ENCODE data around the gene ACSL4.
A peak's percentile ranks its signal among the peaks of the same experiment; 100 is the strongest.
"Not testable (repeated sequence)": the region's sequence is repeated elsewhere in the genome, so short reads cannot be mapped to it uniquely, and the experiment has no call there.

Gene ACSL4

DNA sequence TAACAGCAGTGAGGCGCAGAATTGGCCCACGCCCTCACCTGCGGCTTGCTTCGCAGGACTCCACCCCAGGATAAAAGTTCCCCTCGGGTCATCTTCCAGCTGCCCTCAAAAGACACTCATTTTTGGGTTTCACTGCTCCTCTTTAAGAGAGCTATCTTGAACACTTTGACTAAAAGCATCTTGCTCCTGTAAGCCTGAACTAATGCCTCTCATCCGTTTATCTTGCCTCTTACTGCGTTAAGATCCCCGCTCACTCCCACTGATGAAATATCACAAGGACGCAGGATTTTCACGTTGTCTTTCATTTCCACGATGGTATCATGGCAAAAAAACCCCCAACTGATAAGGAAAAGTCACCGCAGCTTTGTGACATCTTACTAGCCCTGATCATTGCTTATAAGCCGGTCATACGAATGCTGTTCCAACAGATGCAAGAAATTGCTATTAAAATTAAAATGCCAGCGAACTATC, 591 bp upstream of the ACSL4 start:
- no peak for DNase-seq
- H3K27ac ChIP-seq (ENCODE audit: insufficient read depth, low read length, poor library complexity, severe bottlenecking) = peak overlapping the region; percentile 53
- no peaks in the 10 kb centered on the region for H3K4me1 ChIP-seq (ENCODE audit: control insufficient read depth, insufficient read depth, low read length, poor library complexity, severe bottlenecking)
- no peaks in the 10 kb centered on the region for H3K36me3 ChIP-seq (ENCODE audit: control insufficient read depth, insufficient read depth, low read length)
- peak overlapping the region; percentile 62 for H3K4me3 ChIP-seq (ENCODE audit: insufficient read depth, low read depth, low read length, poor library complexity, severe bottlenecking)
- no peaks in the 10 kb centered on the region for H3K27me3 ChIP-seq (replicated peaks; ENCODE audit: control insufficient read depth, insufficient read depth, low read length, poor library complexity, severe bottlenecking)
- H3K9me3 ChIP-seq (ENCODE audit: control insufficient read depth, low read length) = no peaks in the 10 kb centered on the region

DNA sequence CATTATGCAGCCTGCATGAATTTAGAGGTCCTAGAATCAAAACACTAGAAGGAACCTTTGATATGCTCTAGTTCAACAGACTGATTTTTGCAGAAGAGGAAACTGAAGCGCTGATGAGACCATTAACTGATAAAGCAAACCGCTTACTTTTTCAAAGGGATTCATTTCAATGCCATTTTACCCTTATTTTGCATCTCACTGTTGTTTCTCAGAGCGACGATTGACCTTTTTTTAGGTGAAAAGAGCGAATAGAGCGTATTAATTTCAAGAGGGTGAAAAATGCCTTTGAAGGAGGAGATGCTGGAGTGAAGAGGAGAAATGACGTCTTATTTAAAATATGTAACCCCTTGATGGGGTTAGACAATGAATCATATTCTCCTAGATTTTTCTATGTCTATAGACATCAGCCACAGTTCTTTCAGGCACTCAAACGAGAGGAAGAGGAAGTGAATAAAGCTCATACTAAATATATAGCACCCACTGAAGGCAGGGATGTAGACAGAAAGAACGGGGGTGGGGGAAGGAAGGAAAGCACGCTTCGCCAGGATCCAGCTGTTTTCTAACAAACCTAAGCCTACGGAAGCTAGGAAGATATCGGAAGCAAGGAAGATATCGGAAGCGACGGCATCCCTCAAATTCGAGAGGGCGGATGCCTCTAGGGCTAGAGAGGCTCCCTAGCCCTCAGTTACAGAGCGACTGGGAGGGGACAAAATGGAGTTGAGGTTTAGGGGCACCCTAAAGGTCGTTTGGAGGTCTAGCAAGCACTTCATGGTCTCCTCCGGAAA, 848 bp downstream of the ACSL4 start:
- Histone ChIP-seq H3K27me3 (replicated peaks; ENCODE audit: control insufficient read depth, insufficient read depth, low read length, poor library complexity, severe bottlenecking) (no peaks in the 10 kb centered on the region), H3K9me3 (ENCODE audit: control insufficient read depth, low read length) (no peaks in the 10 kb centered on the region), H3K4me3 (ENCODE audit: insufficient read depth, low read depth, low read length, poor library complexity, severe bottlenecking) (peak overlapping the region; percentile 61), H3K4me1 (ENCODE audit: control insufficient read depth, insufficient read depth, low read length, poor library complexity, severe bottlenecking) (no peaks in the 10 kb centered on the region), H3K27ac (ENCODE audit: insufficient read depth, low read length, poor library complexity, severe bottlenecking) (peak overlapping the region; percentile 66), H3K36me3 (ENCODE audit: control insufficient read depth, insufficient read depth, low read length) (no peaks in the 10 kb centered on the region)
- DNase-seq = peak in 1 of 3 donors; percentile 5

DNA sequence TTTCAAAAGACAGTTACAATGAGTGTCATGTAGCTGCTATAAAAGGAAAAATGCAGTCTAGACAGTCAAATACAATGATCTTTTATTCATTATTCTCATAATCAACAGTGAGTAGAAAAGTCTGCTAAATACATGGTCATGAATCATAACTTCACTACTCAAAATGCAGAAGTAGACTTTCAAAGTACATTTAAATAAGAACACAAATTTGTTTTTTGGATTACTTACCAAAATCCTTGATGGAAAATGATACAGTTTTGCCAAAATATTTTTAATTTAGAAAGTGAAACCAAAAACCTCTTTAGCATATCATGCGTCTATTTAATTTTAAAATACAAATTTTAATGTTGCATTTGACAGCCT, 4.9 kb downstream of the ACSL4 start:
- H3K27ac ChIP-seq (ENCODE audit: insufficient read depth, low read length, poor library complexity, severe bottlenecking) = no peak overlapping the region
- DNase-seq = no peak
- H3K4me1 ChIP-seq (ENCODE audit: control insufficient read depth, insufficient read depth, low read length, poor library complexity, severe bottlenecking) = no peaks in the 10 kb centered on the region
- no peaks in the 10 kb centered on the region for H3K9me3 ChIP-seq (ENCODE audit: control insufficient read depth, low read length)
- H3K27me3 ChIP-seq (replicated peaks; ENCODE audit: control insufficient read depth, insufficient read depth, low read length, poor library complexity, severe bottlenecking) = no peaks in the 10 kb centered on the region
- no peak overlapping the region for H3K4me3 ChIP-seq (ENCODE audit: insufficient read depth, low read depth, low read length, poor library complexity, severe bottlenecking)
- H3K36me3 ChIP-seq (ENCODE audit: control insufficient read depth, insufficient read depth, low read length) = no peaks in the 10 kb centered on the region

GRCh38 chrX:109724971-109725370, 8.1 kb downstream of the ACSL4 start:
- not testable (repeated sequence) for H3K4me1 ChIP-seq (ENCODE audit: control insufficient read depth, insufficient read depth, low read length, poor library complexity, severe bottlenecking); H3K36me3 ChIP-seq (ENCODE audit: control insufficient read depth, insufficient read depth, low read length); H3K9me3 ChIP-seq (ENCODE audit: control insufficient read depth, low read length); H3K27ac ChIP-seq (ENCODE audit: insufficient read depth, low read length, poor library complexity, severe bottlenecking); H3K4me3 ChIP-seq (ENCODE audit: insufficient read depth, low read depth, low read length, poor library complexity, severe bottlenecking); H3K27me3 ChIP-seq (replicated peaks; ENCODE audit: control insufficient read depth, insufficient read depth, low read length, poor library complexity, severe bottlenecking); DNase-seq

DNA sequence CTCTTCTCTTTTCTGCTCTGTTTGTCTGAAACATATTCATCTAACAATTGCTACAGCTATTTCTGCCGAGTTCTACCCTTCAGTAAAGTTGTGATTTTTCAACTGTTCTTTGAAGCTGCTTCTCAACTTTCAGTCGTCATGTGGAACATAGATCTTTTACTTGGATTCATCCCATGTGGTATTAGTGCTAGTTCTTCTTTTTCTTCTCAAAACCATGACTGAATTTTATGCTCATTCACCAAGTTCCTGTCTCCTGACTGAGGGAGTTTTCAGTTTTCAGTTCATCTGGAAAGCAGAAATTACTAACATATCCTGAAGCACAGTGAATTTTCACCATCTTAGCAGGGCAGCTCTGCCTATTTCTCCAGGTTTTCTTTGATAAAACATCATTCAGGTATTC, 12.1 kb downstream of the ACSL4 start:
- no peaks in the 10 kb centered on the region for H3K4me1 ChIP-seq (ENCODE audit: control insufficient read depth, insufficient read depth, low read length, poor library complexity, severe bottlenecking)
- no peak for DNase-seq
- H3K4me3 ChIP-seq (ENCODE audit: insufficient read depth, low read depth, low read length, poor library complexity, severe bottlenecking) = no peak overlapping the region
- no peak overlapping the region for H3K27ac ChIP-seq (ENCODE audit: insufficient read depth, low read length, poor library complexity, severe bottlenecking)
- no peaks in the 10 kb centered on the region for H3K36me3 ChIP-seq (ENCODE audit: control insufficient read depth, insufficient read depth, low read length)
- no peaks in the 10 kb centered on the region for H3K27me3 ChIP-seq (replicated peaks; ENCODE audit: control insufficient read depth, insufficient read depth, low read length, poor library complexity, severe bottlenecking)
- H3K9me3 ChIP-seq (ENCODE audit: control insufficient read depth, low read length) = no peaks in the 10 kb centered on the region

- Histone ChIP-seq H3K4me1 (ENCODE audit: control insufficient read depth, insufficient read depth, low read length, poor library complexity, severe bottlenecking) (no peaks in the 10 kb centered on the region), H3K36me3 (ENCODE audit: control insufficient read depth, insufficient read depth, low read length) (no peaks in the 10 kb centered on the region), H3K27me3 (replicated peaks; ENCODE audit: control insufficient read depth, insufficient read depth, low read length, poor library complexity, severe bottlenecking) (no peaks in the 10 kb centered on the region), H3K4me3 (ENCODE audit: insufficient read depth, low read depth, low read length, poor library complexity, severe bottlenecking) (no peak overlapping the region), H3K9me3 (ENCODE audit: control insufficient read depth, low read length) (no peaks in the 10 kb centered on the region), H3K27ac (ENCODE audit: insufficient read depth, low read length, poor library complexity, severe bottlenecking) (no peak overlapping the region)
- no peak for DNase-seq
Measured at GRCh38 chrX:109719264-109719663, 13.8 kb downstream of the ACSL4 start.

GRCh38 chrX:109716431-109717028, 16.5 kb downstream of the ACSL4 start:
- no peak for DNase-seq
- Histone ChIP-seq H3K27ac (ENCODE audit: insufficient read depth, low read length, poor library complexity, severe bottlenecking) (no peak overlapping the region), H3K27me3 (replicated peaks; ENCODE audit: control insufficient read depth, insufficient read depth, low read length, poor library complexity, severe bottlenecking) (no peaks in the 10 kb centered on the region), H3K36me3 (ENCODE audit: control insufficient read depth, insufficient read depth, low read length) (no peaks in the 10 kb centered on the region), H3K9me3 (ENCODE audit: control insufficient read depth, low read length) (no peaks in the 10 kb centered on the region), H3K4me3 (ENCODE audit: insufficient read depth, low read depth, low read length, poor library complexity, severe bottlenecking) (no peak overlapping the region), H3K4me1 (ENCODE audit: control insufficient read depth, insufficient read depth, low read length, poor library complexity, severe bottlenecking) (no peaks in the 10 kb centered on the region)

DNA sequence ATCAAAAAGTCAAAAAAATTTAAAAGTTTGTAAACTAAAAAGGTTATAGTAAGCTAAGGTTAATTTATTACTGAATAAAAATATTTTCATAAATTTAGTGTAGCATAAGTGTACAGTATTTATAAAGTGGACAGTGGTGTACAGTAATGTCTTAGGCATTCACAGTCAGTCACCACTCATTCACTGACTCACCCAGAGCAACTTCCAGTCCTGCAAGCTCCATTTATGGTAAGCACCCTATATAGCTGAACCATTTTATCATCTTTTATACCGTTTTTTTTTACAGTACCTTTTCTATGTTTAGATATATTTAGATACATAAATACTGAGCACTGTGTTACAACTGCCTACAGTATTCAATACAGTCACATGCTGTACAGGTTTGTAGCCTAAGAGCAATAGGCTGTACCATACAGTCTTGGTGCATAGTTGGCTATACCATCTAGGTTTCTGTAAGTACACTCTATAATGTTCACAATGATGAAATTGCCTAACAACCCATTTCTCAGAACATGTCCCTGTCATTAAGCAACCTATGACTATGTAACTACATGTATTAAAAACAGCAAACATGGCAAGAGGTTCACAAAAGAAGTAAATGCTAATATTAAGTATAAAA, 18.6 kb downstream of the ACSL4 start:
- Histone ChIP-seq H3K36me3 (ENCODE audit: control insufficient read depth, insufficient read depth, low read length) (no peaks in the 10 kb centered on the region), H3K9me3 (ENCODE audit: control insufficient read depth, low read length) (no peaks in the 10 kb centered on the region), H3K27me3 (replicated peaks; ENCODE audit: control insufficient read depth, insufficient read depth, low read length, poor library complexity, severe bottlenecking) (no peaks in the 10 kb centered on the region), H3K4me3 (ENCODE audit: insufficient read depth, low read depth, low read length, poor library complexity, severe bottlenecking) (no peak overlapping the region), H3K4me1 (ENCODE audit: control insufficient read depth, insufficient read depth, low read length, poor library complexity, severe bottlenecking) (no peaks in the 10 kb centered on the region), H3K27ac (ENCODE audit: insufficient read depth, low read length, poor library complexity, severe bottlenecking) (no peak overlapping the region)
- no peak for DNase-seq

DNA sequence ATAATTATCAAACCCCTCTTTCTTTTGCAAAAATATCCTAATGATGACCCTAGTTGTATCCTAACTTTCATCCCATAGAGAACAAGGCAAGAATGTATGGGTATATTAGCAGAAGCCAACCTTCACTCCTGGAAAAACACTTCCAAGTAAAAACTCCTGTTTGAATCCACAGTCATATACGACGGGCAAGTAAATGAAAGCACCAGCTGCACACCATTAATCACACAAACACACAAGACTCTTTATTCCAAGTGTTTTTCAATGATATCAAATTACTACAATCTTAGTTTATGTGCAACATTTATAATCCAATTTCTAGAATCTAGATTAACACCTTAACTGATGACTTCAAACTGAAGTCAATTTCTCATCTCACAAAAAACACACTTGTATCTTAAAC, 22.9 kb downstream of the ACSL4 start:
- H3K27ac ChIP-seq (ENCODE audit: insufficient read depth, low read length, poor library complexity, severe bottlenecking) = no peak overlapping the region
- no peak overlapping the region for H3K4me3 ChIP-seq (ENCODE audit: insufficient read depth, low read depth, low read length, poor library complexity, severe bottlenecking)
- H3K9me3 ChIP-seq (ENCODE audit: control insufficient read depth, low read length) = no peaks in the 10 kb centered on the region
- peaks cover 4% of the 10 kb centered on the region for H3K4me1 ChIP-seq (ENCODE audit: control insufficient read depth, insufficient read depth, low read length, poor library complexity, severe bottlenecking)
- no peak for DNase-seq
- H3K27me3 ChIP-seq (replicated peaks; ENCODE audit: control insufficient read depth, insufficient read depth, low read length, poor library complexity, severe bottlenecking) = no peaks in the 10 kb centered on the region
- no peaks in the 10 kb centered on the region for H3K36me3 ChIP-seq (ENCODE audit: control insufficient read depth, insufficient read depth, low read length)

- Histone ChIP-seq H3K27ac (ENCODE audit: insufficient read depth, low read length, poor library complexity, severe bottlenecking) (no peak overlapping the region), H3K27me3 (replicated peaks; ENCODE audit: control insufficient read depth, insufficient read depth, low read length, poor library complexity, severe bottlenecking) (no peaks in the 10 kb centered on the region), H3K9me3 (ENCODE audit: control insufficient read depth, low read length) (no peaks in the 10 kb centered on the region), H3K36me3 (ENCODE audit: control insufficient read depth, insufficient read depth, low read length) (no peaks in the 10 kb centered on the region), H3K4me1 (ENCODE audit: control insufficient read depth, insufficient read depth, low read length, poor library complexity, severe bottlenecking) (peaks cover 4% of the 10 kb centered on the region), H3K4me3 (ENCODE audit: insufficient read depth, low read depth, low read length, poor library complexity, severe bottlenecking) (no peak overlapping the region)
- DNase-seq = no peak
Measured at GRCh38 chrX:109709129-109709631, 23.9 kb downstream of the ACSL4 start.
